ENCODE data around the gene KRTAP1-1.
"Not testable (repeated sequence)": the region's sequence is repeated elsewhere in the genome, so short reads cannot be mapped to it uniquely, and the experiment has no call there.

GRCh38 chr17:41046735-41047465, 5.7 kb upstream of the KRTAP1-1 start, which contains the start of gene KRTAP2-1:
- not testable (repeated sequence) for TF ChIP-seq CTCF, POLR2A (IDR thresholded peaks at IDR 0.05)

All from prostate gland (tissue), 2 donors.